LNCAP (cell line): ENCODE data around the gene ZNF329.

Experiments used
- TF ChIP-seq, protein P1 (sequence below): fragments of 450-650 bp; IDR thresholded peaks from 2 replicates; pipeline ENCODE4 v1.5.1; 2017; ENCODE audit warnings: mild to moderate bottlenecking

Gene ZNF329

DNA sequence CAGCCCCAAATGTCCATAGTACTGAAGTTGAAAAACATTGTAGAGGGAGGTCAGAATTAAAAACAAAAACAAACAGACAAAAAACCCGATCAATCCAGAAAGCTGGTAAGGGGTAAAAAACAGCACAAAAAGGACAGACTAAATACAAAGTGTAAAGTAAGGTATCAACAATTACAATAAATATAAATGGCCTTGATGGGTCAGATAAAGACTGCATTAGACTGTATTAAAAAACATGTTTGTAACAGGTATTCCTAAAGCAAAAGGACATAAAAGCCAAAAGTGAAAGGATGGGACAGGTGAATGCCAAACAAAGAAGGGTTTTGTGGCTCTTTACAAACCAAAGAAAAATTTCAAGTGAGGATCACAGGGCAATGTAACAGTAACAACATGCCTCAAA is 16.3 kb downstream of the ZNF329 start:
- TF ChIP-seq, protein P1, sequence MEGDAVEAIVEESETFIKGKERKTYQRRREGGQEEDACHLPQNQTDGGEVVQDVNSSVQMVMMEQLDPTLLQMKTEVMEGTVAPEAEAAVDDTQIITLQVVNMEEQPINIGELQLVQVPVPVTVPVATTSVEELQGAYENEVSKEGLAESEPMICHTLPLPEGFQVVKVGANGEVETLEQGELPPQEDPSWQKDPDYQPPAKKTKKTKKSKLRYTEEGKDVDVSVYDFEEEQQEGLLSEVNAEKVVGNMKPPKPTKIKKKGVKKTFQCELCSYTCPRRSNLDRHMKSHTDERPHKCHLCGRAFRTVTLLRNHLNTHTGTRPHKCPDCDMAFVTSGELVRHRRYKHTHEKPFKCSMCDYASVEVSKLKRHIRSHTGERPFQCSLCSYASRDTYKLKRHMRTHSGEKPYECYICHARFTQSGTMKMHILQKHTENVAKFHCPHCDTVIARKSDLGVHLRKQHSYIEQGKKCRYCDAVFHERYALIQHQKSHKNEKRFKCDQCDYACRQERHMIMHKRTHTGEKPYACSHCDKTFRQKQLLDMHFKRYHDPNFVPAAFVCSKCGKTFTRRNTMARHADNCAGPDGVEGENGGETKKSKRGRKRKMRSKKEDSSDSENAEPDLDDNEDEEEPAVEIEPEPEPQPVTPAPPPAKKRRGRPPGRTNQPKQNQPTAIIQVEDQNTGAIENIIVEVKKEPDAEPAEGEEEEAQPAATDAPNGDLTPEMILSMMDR: no peak

DNA sequence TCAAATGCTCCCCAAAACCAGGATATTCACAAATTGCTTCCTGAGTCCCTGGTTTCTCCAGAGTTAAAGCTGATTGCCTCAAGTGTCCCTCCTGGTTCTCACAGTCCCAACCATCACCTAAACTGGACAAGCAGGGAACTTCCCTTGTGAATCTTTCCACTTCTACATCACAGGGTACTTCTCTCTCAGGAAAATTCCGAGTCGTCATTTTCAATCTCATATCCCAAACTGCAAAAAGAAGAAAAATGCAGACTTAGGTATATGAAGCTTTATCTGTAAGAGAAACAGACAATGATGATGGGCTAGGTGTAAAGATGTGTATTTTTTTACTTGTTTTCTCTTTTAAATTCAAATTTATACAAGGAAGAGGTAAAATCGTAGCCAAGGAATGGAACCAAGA is 21.3 kb downstream of the ZNF329 start:
- TF ChIP-seq, protein P1: no peak

DNA sequence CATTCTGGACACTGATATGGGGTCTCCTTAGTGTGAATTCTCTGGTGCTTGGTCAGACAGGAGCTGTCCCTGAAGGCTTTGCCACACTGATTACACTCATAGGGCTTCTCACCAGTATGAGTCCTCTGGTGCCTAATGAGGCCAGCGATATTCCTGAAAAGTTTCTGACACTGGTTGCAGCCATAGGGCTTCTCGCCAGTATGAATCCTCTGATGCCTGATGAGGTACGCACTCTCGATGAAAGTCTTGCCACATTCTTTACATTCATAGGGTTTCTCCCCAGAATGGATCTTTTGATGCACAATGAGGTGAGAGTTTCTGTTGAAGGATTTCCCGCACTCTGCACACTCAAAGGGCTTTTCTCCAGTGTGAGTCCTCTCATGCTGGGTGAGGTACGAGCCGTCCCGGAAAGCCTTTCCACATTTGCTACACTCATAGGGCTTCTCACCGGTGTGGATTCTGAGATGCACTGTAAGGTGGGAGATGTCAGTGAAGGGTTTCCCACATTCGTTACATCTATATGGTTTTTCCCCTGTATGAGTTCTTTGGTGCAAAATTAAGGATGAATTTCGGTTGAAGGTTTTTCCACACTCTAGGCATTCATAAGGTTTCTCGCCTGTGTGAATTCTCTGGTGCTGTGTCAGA is 22.4 kb downstream of the ZNF329 start:
- TF ChIP-seq, protein P1: no peak

DNA sequence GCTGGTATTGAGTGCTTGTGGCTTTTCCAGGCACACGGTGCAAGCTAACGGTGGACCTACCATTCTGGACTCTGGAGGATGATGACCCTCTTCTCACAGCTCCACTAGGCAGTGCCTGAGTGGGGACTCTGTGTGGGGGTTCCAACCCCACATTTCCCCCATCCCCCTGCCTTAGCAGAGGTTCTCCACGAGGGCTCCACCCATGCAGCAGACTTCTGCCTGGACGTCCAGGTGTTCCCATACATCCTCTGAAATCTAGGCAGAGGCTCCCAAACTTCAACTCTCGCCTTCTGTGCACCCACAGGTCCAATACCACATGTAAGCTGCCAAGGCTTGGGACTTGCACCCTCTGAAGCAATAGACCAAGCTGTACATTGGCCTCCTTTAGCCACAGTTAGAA is 27.2 kb downstream of the ZNF329 start:
- TF ChIP-seq, protein P1: no peak

DNA sequence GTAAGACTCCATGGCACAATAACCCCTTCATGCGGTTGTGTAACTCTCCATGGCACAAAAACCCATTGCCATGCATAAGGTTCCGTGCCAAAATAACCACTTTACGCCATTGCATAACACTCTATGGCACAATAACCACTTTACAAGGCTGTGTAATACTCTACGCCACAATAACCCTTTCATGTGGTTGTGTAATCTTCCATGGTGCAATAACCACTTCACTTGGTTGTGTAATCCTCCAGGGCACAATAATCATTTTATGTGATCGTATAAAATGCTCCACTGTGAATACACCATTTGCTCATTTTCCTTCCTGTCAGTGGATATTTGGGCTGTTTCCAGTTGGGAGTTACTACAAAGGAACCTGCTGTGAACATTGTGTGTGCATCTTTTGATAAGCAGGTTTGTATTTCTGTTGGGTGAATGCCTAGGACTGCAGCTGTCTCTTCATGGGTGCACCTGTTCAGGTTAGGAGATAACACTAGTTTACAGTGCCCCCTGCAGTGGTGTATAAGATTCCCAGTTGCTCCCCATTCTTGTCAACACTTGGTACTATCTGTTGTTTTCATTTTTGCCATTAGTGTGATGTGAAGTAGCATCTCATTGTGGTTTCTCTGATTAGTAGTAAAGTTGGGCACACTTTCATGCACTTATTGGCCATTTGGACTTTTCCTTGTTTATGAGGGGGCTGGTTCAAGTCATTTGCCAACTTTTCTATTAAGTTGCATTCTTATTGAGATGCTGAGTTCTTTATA is 31.4 kb downstream of the ZNF329 start:
- TF ChIP-seq, protein P1: no peak

DNA sequence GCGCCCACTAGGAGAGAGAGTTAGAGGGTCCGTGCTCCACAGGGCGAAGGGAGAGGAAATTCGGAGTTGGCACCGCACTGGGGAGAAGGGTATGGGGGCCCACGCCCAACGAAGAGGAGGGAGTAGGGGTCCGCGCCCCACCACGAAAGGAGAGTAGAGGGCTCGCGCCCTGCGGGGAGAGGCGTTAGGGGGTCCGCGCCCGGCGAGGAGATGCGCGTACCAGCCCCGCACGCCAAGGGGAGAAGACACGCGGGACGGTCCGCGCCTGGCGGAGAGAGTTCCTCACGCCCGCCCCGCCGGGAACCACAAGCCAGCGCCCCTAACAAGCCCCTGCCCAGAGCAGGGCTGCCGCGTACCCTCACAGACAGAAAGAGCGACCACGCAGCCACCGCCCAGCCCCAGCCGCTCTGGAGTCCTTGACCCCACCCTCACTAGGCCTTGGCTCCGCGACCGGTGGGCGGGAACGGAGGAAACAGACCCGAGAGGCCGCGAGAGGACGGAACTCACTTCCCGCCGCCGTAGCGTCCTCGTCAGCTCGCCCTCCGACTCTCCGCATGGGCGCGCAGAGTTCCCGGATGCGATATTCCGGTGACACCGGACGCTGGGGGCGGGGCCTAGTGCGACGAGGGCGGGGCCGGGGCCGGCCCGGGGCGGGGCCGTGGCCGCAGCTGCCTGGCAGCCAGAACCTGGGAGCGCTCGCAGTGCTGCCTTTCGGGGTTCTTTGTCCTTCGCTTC is 32.6 kb downstream of the ZNF329 start:
- TF ChIP-seq, protein P1: no peak

DNA sequence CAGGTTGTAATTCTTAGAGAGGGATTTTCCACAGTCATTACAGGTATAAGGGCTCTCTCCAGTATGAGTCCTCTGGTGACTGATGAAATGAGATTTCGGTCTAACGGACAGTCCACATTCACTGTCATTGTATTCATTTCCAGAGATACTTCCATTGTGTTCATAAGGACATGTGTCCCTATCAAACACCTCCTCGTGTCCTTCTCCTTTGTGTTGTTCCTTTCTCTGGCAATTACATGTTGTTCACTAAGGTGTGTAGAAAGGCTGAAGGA is 42.1 kb downstream of the ZNF329 start:
- TF ChIP-seq, protein P1: no peak
